Epithelial cell of esophagus (primary cell): ENCODE data around the gene SIMC1.

Experiments
- DNase-seq: peaks from one replicate; pipeline ENCODE4 v3.0.0; 2010; ENCODE audit warnings: low read depth
- H3K4me3 ChIP-seq: 2 replicates; pipeline ENCODE4 v1.5.1; 2011; ENCODE audit warnings: mild to moderate bottlenecking, low read length, control low read depth
- TF ChIP-seq, protein P1 (sequence below): IDR thresholded peaks from 2 replicates; pipeline ENCODE4 v1.5.1; 2011; ENCODE audit warnings: low read depth, mild to moderate bottlenecking, low read length, control low read depth, inconsistent platforms; ENCODE audit not compliant: insufficient read depth; ENCODE audit errors: missing control alignments

Gene SIMC1

DNA sequence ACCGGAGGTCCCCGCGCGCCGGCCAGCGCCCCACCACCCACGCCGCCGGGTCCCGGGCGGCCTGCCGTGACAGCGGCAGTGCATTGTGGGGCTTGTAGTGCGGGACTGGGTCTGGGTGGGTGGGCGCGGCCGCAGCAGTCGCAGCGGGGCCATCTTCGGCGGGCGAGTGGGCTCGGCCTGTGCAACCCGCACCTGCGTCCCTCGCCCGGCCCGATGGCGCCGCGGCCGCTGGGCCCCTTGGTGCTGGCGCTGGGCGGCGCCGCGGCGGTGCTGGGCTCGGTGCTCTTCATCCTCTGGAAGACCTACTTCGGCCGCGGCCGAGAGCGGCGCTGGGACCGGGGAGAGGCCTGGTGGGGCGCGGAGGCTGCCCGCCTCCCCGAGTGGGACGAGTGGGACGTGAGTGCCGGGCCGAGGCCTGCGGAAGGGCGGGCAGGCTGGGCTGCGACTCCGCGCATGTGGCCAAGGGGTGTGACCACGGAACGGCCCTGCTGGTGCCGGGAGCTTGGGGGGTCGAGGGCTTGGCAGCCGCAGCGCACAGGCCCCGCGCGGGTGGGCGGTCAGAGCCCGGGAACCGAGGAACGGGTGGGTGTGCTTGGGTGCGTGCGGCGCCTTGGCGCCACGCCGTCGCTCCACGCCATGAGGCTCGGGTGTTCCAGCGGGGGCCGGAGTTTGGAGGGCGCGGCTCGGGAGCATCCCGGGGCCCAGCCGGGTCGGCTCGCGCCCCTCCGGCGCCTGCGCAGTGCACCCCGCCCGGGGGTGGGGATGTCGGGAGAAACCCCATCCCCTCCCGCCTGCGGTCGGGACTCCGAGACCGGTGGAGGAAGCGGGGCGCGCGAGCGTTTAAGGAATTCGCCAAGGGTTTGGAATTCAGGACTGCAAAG lies 127.4 kb downstream of the SIMC1 start, which contains the start of gene ARL10:
Gene ARL10 (plus strand): TSS at position 137 of the 881 bp plus-strand sequence. CDS start 77 bp downstream, at position 214.
- TF ChIP-seq, protein P1, sequence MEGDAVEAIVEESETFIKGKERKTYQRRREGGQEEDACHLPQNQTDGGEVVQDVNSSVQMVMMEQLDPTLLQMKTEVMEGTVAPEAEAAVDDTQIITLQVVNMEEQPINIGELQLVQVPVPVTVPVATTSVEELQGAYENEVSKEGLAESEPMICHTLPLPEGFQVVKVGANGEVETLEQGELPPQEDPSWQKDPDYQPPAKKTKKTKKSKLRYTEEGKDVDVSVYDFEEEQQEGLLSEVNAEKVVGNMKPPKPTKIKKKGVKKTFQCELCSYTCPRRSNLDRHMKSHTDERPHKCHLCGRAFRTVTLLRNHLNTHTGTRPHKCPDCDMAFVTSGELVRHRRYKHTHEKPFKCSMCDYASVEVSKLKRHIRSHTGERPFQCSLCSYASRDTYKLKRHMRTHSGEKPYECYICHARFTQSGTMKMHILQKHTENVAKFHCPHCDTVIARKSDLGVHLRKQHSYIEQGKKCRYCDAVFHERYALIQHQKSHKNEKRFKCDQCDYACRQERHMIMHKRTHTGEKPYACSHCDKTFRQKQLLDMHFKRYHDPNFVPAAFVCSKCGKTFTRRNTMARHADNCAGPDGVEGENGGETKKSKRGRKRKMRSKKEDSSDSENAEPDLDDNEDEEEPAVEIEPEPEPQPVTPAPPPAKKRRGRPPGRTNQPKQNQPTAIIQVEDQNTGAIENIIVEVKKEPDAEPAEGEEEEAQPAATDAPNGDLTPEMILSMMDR, result no peak
- peak within 1 kb of the TSS; percentile 55 for H3K4me3 ChIP-seq
- peak; percentile 33 for DNase-seq

DNA sequence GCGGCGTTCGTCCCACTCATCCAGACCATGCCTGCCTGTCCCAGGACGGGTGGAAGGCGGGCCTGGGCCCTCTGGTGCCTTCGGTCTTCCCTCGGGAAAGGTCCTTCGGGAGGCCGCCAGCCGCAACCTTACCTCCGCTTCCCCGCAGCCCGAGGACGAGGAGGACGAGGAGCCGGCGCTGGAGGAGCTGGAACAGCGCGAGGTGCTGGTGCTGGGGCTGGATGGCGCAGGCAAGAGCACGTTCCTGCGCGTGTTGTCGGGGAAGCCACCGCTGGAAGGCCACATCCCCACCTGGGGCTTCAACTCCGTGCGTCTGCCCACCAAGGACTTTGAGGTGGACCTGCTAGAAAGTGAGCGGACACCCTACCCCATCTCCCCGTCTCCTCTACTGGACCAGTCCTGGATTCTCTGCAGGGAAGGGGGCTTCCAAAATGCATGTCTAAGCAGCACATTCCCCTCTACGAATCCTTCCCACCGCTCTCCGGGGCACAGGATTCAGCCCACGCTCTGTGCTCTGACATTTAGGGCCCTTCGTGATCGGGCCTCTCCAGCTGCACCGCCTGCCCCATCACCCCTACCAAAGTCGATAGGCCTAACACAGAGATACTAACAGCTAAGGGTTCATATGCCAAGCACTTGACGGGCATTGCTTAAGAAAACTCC lies 128.1 kb downstream of the SIMC1 start:
- DNase-seq, result no peak
- TF ChIP-seq, protein P1, result no peak
- H3K4me3 ChIP-seq, result peak overlapping the region; percentile 55

DNA sequence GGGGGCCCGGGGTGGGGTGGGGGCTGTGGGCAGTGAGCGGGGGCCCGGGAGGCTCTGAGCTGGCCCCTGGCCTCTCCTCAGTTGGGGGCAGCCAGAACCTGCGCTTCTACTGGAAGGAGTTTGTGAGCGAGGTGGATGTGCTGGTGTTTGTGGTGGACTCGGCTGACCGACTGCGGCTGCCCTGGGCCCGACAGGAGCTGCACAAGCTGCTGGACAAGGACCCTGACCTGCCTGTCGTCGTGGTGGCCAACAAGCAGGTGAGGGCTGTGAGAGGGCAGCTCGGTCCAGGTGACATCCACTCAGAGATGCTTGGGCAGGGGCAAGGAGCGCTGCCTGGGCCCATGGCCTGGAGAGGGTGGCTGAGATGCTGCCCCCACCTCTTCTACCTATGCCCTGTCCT lies 130.5 kb downstream of the SIMC1 start:
- H3K4me3 ChIP-seq, result no peak overlapping the region
- DNase-seq, result no peak
- TF ChIP-seq, protein P1, result no peak

DNA sequence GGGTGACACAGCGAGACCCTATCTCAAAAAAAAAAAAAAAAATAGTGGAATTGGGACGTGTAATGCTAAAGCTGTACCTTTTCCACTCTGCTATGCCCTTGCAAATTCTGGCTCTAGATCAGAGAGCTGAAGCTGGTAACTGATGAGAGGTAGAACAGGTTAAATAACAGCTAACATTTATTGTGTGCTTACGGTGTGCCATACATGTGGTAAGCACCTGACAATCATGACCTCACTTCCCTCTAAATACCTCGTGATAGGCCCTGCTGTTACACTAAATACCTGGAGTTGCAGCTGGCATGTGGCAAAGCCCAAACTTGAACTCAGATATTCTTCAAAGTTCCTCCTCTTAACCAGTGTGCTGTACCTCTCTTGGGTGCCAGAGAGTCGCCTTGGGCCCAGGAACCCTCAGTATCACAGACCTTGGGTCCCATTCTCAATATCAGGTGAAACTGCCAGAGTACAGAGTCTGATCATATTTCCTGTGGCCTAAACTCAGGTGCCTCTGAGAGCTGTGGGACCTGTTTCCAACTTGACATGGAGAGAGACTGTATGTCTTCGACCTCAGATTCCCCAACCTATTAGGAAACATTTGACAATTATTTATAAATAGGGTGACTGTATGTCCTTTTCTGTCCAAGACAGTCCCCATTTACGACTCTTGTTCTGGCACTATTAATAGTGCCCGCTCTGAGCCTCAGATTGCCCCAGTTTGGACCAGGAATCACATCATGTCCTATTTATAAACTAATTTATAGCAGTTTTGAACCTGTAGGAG lies 131.9 kb downstream of the SIMC1 start:
- no peak for DNase-seq

DNA sequence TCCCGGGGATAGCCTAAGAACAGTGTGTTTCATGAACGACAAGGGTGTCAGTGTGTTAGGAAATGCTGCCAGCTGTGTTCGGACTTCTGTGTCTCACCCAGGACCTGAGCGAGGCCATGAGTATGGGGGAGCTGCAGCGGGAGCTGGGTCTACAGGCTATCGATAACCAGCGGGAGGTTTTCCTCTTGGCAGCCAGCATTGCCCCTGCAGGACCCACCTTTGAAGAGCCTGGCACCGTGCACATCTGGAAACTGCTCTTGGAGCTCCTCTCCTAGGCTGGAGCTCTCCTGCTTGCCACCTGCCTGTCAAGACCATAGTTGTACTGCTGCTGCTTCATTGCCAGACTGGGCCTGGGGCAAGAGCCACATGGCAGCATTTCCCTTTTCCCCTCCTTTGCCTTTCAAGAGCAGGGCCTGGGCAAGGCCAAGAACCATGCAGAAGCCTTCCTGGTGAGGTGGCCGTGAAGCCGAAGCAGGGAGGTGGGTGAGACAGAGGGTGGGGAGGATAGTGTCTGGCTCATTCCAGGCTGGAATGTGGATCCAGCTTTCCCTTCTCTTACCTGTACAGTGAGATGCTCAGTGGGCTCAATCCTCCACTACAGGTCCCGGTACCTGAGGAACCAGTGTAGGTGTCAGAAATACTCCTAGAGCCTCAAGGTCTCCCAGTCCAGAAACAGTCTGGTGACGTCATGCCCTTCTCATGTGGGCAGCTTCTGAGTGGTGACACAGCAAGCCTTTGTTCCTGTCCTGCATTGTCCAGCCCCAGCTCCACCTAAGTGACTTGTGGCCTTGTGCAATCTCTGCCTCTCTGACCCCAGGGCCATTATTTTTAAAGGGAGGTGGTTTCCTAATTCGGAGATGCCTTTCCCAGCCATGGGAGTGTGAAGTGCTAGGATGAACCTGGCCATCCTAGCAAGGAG lies 133.7 kb downstream of the SIMC1 start:
- H3K4me3 ChIP-seq, result no peak overlapping the region
- TF ChIP-seq, protein P1, result no peak
- DNase-seq, result no peak

More for the DNA sequence above, 131.9 kb downstream of the SIMC1 start:
- H3K4me3 ChIP-seq, result no peak overlapping the region
- TF ChIP-seq, protein P1, result no peak
